Measurements from ENCODE around the gene PRKCA. TPM values are rescaled to one million over a fixed set of nuclear protein-coding genes. Genes with fewer than 3 reads are reported as not detected.

PRKCA gene
- total RNA-seq, 4 donors from 2014 or later = 9.0 to 76.1 (median 15.1) TPM

- Histone ChIP-seq H3K36me3 (no peaks in the 10 kb centered on the region), H3K9me3 (no peaks in the 10 kb centered on the region), H3K4me1 (no peaks in the 10 kb centered on the region), H3K4me3 (no peak overlapping the region), H3K27ac (no peak overlapping the region), H3K27me3 (no peaks in the 10 kb centered on the region)
- intact Hi-C loops (cut with DNase I; ENCODE audit: low total_unique reads) = no loop called here
- TF ChIP-seq, protein P1, sequence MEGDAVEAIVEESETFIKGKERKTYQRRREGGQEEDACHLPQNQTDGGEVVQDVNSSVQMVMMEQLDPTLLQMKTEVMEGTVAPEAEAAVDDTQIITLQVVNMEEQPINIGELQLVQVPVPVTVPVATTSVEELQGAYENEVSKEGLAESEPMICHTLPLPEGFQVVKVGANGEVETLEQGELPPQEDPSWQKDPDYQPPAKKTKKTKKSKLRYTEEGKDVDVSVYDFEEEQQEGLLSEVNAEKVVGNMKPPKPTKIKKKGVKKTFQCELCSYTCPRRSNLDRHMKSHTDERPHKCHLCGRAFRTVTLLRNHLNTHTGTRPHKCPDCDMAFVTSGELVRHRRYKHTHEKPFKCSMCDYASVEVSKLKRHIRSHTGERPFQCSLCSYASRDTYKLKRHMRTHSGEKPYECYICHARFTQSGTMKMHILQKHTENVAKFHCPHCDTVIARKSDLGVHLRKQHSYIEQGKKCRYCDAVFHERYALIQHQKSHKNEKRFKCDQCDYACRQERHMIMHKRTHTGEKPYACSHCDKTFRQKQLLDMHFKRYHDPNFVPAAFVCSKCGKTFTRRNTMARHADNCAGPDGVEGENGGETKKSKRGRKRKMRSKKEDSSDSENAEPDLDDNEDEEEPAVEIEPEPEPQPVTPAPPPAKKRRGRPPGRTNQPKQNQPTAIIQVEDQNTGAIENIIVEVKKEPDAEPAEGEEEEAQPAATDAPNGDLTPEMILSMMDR (IDR thresholded peaks at IDR 0.05) = no peak
- TF ChIP-seq POLR2A (IDR thresholded peaks at IDR 0.05) = no peak
- DNase-seq = no peak
These were observed 467.5 kb downstream of the PRKCA start for GRCh38 chr17:66769911-66770310.

- Histone ChIP-seq H3K9me3 (no peaks in the 10 kb centered on the region), H3K4me3 (no peak overlapping the region), H3K36me3 (no peaks in the 10 kb centered on the region), H3K27me3 (no peaks in the 10 kb centered on the region), H3K27ac (no peak overlapping the region), H3K4me1 (no peaks in the 10 kb centered on the region)
- TF ChIP-seq, protein P1 (IDR thresholded peaks at IDR 0.05) = no peak
- no peak for TF ChIP-seq POLR2A (IDR thresholded peaks at IDR 0.05)
- DNase-seq = no peak
- intact Hi-C loops (cut with DNase I; ENCODE audit: low total_unique reads) = no loop called here
These were observed 469.9 kb downstream of the PRKCA start for GRCh38 chr17:66772148-66772812.

DNA sequence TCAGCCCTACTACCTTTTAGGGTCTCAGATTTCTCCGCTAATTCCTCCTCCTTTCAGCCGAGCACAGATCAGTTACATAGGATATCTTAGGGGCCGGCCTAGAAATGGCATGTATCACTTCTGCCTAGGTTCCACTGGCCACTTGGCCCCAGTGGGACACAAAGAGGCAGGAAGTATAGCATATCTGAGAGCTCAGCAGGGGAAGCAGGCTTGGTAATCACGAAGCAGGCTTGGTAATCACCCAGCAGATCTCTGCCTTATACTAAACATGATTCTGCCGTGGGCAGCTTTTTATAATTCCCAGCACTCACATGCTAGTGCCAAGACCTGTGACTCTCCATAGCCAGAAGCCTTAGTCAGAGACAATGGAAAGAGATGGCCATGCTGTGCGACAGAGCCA is 472.9 kb downstream of the PRKCA start:
- no peak overlapping the region for H3K4me3 ChIP-seq
- DNase-seq = no peak
- H3K9me3 ChIP-seq = no peaks in the 10 kb centered on the region
- no peaks in the 10 kb centered on the region for H3K4me1 ChIP-seq
- intact Hi-C loops (cut with DNase I; ENCODE audit: low total_unique reads) = no loop called here
- no peak overlapping the region for H3K27ac ChIP-seq
- H3K27me3 ChIP-seq = no peaks in the 10 kb centered on the region
- H3K36me3 ChIP-seq = no peaks in the 10 kb centered on the region
- no peak for TF ChIP-seq POLR2A (IDR thresholded peaks at IDR 0.05)
- TF ChIP-seq, protein P1 (IDR thresholded peaks at IDR 0.05) = no peak

DNA sequence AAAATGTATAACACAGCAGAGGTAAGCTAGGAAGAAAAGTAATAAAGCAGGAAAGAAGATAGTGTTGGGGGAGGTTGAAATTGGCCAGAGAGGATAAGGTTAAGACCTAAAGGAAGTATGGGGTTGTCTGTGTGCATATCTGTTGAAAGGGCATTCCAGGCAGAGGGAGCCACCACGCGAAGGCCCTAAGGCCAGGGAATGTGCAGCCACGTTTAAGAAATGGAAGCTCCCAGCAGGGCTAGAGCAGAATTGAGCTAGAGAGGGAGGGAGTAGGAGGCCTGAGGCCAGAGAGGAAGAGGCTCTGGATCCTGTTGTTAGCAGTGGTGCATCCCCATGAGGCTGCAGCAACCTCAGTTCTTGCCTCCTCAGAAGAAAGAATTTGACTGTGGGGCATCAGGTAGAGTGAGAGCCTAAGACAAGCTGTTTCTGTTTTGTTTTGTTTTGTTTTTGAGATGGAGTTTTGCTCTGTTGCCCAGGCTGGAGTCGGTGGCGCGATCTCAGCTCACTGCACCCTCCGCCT is 473.5 kb downstream of the PRKCA start:
- Histone ChIP-seq H3K27me3 (no peaks in the 10 kb centered on the region), H3K4me1 (no peaks in the 10 kb centered on the region), H3K27ac (no peak overlapping the region), H3K4me3 (no peak overlapping the region), H3K9me3 (no peaks in the 10 kb centered on the region), H3K36me3 (no peaks in the 10 kb centered on the region)
- TF ChIP-seq POLR2A (IDR thresholded peaks at IDR 0.05) = no peak
- TF ChIP-seq, protein P1 (IDR thresholded peaks at IDR 0.05) = no peak
- intact Hi-C loops (cut with DNase I; ENCODE audit: low total_unique reads) = no loop called here
- DNase-seq = no peak

GRCh38 chr17:66776999-66777688 is 474.7 kb downstream of the PRKCA start:
- Histone ChIP-seq H3K4me1 (no peaks in the 10 kb centered on the region), H3K9me3 (no peaks in the 10 kb centered on the region), H3K4me3 (no peak overlapping the region), H3K36me3 (no peaks in the 10 kb centered on the region), H3K27me3 (no peaks in the 10 kb centered on the region), H3K27ac (no peak overlapping the region)
- TF ChIP-seq, protein P1 (IDR thresholded peaks at IDR 0.05) = no peak
- no peak for DNase-seq
- intact Hi-C loops (cut with DNase I; ENCODE audit: low total_unique reads) = no loop called here

All from uterus (tissue), 4 donors.